ENCODE results near the gene GAREM1.
"Not testable (repeated sequence)": the region's sequence is repeated elsewhere in the genome, so short reads cannot be mapped to it uniquely, and the experiment has no call there.

GAREM1 gene

GRCh38 chr18:32233348-32233747, 237.3 kb downstream of the GAREM1 start:
- H3K27ac ChIP-seq; DNase-seq (ENCODE audit: low read depth, low spot score): not testable (repeated sequence)

- no peak overlapping the region for H3K27ac ChIP-seq
- DNase-seq (ENCODE audit: low read depth, low spot score) = peak; percentile 6
These were observed 251.2 kb downstream of the GAREM1 start for GRCh38 chr18:32219431-32220018.

- no peak for DNase-seq (ENCODE audit: low read depth, low spot score)
- H3K27ac ChIP-seq = no peak overlapping the region
These were observed 254.3 kb downstream of the GAREM1 start for GRCh38 chr18:32216390-32216789.

- H3K27ac ChIP-seq = no peak overlapping the region
- DNase-seq (ENCODE audit: low read depth, low spot score) = no peak
These were observed 257.0 kb downstream of the GAREM1 start for GRCh38 chr18:32213693-32214092.

All from epithelial cell of prostate (primary cell).